GM12874 (cell line): ENCODE results near the gene EPX.

ENCODE experiments used
- CTCF ChIP-seq: IDR thresholded peaks from 2 replicates; pipeline ENCODE4 v1.5.1; 2011; ENCODE audit warnings: low read depth, mild to moderate bottlenecking, control low read depth, low read length, moderate library complexity; ENCODE audit not compliant: insufficient read depth

EPX gene

GRCh38 chr17:58247511-58248363, 55.2 kb downstream of the EPX start:
- TF ChIP-seq CTCF = no peak

- TF ChIP-seq CTCF = no peak
Measured at GRCh38 chr17:58248955-58249269, 56.4 kb downstream of the EPX start.

- peak; percentile 96 for TF ChIP-seq CTCF
Measured at GRCh38 chr17:58249270-58250133, 57.0 kb downstream of the EPX start.

GRCh38 chr17:58250344-58251011, 58.0 kb downstream of the EPX start:
- TF ChIP-seq CTCF = no peak

GRCh38 chr17:58252141-58252540, 59.6 kb downstream of the EPX start:
- no peak for TF ChIP-seq CTCF

- no peak for TF ChIP-seq CTCF
Measured at GRCh38 chr17:58253082-58253481, 60.6 kb downstream of the EPX start.
